IPS-18c (cell line): ENCODE results near the gene RASD2.

Source experiments
- H3K4me3 ChIP-seq: 2 replicates; pipeline ENCODE4 v1.7.0; 2013; ENCODE audit warnings: low read depth, mild to moderate bottlenecking, low read length, moderate library complexity; ENCODE audit not compliant: insufficient read depth
- H3K9me3 ChIP-seq: one replicate; pipeline ENCODE4 v1.6.1; 2013; ENCODE audit warnings: mild to moderate bottlenecking, low read length, moderate library complexity; ENCODE audit not compliant: control insufficient read depth, insufficient read depth

Gene RASD2

GRCh38 chr22:35533365-35534029 lies 7.1 kb upstream of the RASD2 start:
- Histone ChIP-seq H3K9me3 (no peaks in the 10 kb centered on the region), H3K4me3 (no peak overlapping the region)

DNA sequence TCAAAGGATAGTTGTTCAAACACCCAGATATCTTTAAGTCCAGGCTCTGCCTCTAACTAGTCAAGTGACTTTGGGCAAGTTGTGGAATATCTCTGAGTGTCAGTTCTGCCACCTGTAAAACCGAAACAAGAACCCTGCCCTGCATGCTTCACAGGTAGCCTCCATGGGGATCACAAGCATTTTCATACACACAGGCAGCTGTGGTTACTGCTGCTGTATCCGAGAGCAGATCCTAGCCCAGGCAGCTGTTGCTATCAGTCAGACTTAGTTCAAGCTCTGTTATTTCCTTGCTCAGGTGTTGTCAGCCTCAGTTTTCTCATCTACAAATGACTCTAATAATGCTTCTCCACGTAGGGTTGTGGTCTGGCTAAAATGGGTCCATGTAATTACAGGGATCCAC lies 6.5 kb upstream of the RASD2 start:
- H3K4me3 ChIP-seq = no peak overlapping the region
- H3K9me3 ChIP-seq = no peaks in the 10 kb centered on the region

GRCh38 chr22:35537232-35537631 lies 3.4 kb upstream of the RASD2 start:
- Histone ChIP-seq H3K4me3 (no peak overlapping the region), H3K9me3 (no peaks in the 10 kb centered on the region)

DNA sequence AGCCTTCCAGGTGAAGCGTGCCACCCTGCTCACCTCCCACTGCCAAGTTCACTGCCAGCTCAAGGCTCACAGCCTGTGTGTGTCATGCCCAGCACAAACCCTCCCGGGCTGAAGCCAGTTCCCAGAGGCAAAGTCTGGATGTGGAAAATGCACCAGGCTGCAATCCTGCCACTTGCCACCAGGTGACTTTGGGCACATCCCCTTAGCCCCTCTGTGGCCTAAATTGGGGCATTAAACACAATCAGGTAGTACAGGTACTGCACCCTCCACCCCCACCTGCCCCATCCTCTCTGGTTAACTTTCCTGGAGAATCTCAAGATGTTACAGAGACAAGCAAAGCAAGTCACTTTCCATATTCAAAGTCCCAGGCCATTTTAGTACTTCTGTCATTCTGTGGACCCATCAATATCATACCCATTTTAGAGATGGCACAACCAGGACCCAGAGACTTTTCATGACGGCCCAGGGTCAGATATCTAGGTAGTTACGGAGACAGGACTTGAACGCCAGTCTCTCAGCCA lies 1.8 kb upstream of the RASD2 start:
- H3K9me3 ChIP-seq = no peaks in the 10 kb centered on the region
- H3K4me3 ChIP-seq = no peak overlapping the region

DNA sequence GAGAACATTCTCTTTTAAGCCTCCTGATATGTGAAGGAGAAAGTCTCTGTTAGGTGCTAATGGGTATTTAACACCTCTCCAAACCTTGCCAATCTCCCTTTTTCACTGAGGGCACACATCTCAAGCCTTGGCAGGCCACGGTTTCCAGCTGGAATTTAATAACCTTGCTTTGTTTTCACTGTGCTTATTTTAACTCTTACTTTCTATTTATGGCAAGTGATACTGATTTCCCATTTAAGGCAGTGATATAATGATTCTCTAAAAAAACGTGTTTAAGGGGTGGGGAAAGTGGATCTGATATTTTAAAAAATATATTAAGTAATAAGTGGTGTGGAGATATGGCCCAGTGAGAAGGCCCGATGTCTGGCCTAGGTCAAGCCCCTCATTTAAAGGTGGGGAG lies 1.1 kb upstream of the RASD2 start:
- Histone ChIP-seq H3K4me3 (no peak overlapping the region; the same call in 1 of the 2 replicates), H3K9me3 (no peaks in the 10 kb centered on the region)

GRCh38 chr22:35539910-35540594 lies 579 bp upstream of the RASD2 start:
- H3K4me3 ChIP-seq = peak overlapping the region; percentile 56
- H3K9me3 ChIP-seq = no peaks in the 10 kb centered on the region

DNA sequence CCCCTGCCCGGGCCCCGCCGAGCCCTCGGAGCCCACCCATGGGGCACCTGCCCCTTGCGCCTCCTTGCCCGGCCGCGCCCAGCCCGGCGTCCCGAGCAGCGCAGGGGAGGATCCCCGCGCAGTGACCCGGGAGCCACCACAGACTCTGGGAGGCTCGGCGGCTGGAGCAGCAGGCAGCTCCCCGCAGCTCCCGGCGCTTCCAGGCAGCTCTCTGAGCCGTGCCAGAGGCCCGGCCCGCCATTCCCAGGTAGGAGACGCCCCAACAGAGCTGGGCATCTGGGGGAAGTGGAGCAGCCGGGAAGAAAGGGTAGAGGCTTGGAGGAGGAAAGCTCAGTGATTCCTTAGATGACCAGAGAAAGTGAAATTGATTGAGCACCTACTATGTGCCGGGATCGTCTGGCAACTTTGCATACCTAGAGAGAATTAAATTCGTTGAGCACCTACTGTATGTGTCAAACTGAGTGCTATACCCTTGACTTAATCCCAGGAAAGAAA lies 670 bp downstream of the RASD2 start:
- peak overlapping the region; percentile 48 for H3K4me3 ChIP-seq
- no peaks in the 10 kb centered on the region for H3K9me3 ChIP-seq

GRCh38 chr22:35542157-35542938 lies 1.7 kb downstream of the RASD2 start:
- H3K9me3 ChIP-seq = no peaks in the 10 kb centered on the region
- H3K4me3 ChIP-seq = no peak overlapping the region

- Histone ChIP-seq H3K4me3 (no peak overlapping the region), H3K9me3 (no peaks in the 10 kb centered on the region)
Observed at GRCh38 chr22:35542939-35543516, 2.4 kb downstream of the RASD2 start.

GRCh38 chr22:35543702-35544101 lies 3.1 kb downstream of the RASD2 start:
- Histone ChIP-seq H3K9me3 (no peaks in the 10 kb centered on the region), H3K4me3 (no peak overlapping the region)

DNA sequence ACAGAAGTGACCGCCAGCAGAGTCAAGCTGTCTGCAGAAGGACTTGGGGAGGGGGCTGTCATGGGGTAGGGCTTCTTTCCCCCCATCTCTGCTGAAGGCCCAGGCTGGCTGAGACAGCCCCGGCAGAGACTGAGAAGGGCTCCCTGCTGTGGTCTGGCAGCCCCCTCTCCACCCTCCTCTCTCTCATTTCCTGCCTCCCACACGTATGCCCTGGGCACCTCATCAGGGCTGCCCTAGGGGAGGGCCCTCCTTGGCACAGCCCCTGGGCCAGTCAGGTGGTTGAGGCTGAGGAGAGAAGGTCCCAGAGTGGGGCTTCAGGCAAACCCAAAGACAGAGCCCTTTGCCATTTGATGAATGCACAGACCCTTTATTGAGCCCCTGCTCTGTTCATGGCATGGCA lies 3.6 kb downstream of the RASD2 start:
- Histone ChIP-seq H3K9me3 (no peaks in the 10 kb centered on the region), H3K4me3 (no peak overlapping the region)

DNA sequence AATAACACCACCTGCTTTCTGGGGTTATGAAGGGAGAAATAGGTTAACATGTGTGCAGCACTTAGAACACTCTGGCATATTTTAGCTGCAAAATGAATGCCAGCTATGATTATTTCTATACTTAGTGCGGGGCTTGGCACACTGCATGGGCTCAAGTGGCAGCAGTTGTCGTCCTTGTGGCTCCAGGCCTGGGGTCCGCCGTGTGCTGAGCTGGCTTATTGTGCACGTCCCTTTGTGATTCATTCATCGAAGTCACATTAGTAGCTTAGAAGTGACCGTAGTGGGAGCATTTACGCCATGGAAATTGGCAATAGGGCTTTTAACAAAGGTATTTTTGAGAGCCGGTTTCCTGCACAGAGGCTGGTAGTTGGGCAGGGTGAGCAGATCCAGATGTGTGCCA lies 4.2 kb downstream of the RASD2 start:
- Histone ChIP-seq H3K4me3 (no peak overlapping the region), H3K9me3 (no peaks in the 10 kb centered on the region)

DNA sequence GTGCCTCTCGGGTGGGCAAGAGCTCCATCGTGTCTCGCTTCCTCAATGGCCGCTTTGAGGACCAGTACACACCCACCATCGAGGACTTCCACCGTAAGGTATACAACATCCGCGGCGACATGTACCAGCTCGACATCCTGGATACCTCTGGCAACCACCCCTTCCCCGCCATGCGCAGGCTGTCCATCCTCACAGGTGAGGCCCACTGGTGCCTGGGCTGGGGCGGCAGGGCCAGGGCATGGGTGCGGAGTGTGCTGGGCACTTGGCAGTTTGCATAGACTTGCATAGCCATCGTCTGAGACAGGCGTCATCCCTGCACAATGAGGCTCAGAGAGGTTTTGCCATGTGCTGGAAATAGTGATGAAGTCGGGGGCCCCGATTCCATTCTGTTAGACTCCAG lies 6.3 kb downstream of the RASD2 start:
- no peaks in the 10 kb centered on the region for H3K9me3 ChIP-seq
- no peak overlapping the region for H3K4me3 ChIP-seq

GRCh38 chr22:35547987-35548721 lies 7.5 kb downstream of the RASD2 start:
- H3K9me3 ChIP-seq = no peaks in the 10 kb centered on the region
- no peak overlapping the region for H3K4me3 ChIP-seq

DNA sequence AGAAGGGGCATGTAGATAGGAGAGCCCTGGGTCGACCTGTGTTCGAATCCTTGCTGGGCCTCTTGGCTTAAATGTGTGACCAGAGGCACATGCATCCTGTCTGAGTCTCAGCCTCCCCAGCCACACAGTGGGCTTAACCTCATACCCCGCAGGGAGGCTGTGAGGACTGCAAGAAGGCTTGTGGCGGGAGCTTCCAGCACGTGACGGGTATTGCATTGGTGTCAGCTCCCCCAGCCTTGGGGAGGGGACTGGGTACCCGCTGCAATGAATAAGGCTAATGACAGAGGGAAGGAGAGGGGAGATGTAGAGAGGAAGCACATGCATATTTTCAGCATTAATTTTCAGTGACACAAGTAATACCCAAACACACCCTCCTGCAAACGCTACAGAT lies 8.1 kb downstream of the RASD2 start:
- Histone ChIP-seq H3K9me3 (no peaks in the 10 kb centered on the region), H3K4me3 (no peak overlapping the region)

- Histone ChIP-seq H3K9me3 (no peaks in the 10 kb centered on the region), H3K4me3 (no peak overlapping the region)
Observed at GRCh38 chr22:35549328-35549727, 8.7 kb downstream of the RASD2 start.
